ENCODE data around the gene CA5B. TPM values are rescaled to one million over a fixed set of nuclear protein-coding genes. Genes with fewer than 3 reads are reported as not detected.

The CA5B gene
- total and polyA plus RNA-seq, 10 of the 15 experiments (the other 5 are each of a cell fraction or from before 2014, with no cell fraction given): 1.2 to 6.0 (median 3.2) TPM

GRCh38 chrX:15789979-15790768 lies 52.1 kb downstream of the CA5B start, which contains the start of gene ZRSR2 (continued):
- TF ChIP-seq SUPT20H (IDR thresholded peaks at IDR 0.05; ENCODE audit: borderline replicate concordance, control insufficient read depth, low read depth, low read length) (no peak), POLR2A (IDR thresholded peaks at IDR 0.05; ENCODE audit: low read depth, low read length) (peak; percentile 88), EGR1 (IDR thresholded peaks at IDR 0.05; ENCODE audit: borderline replicate concordance in 1 of 2, low read depth in 2 of 2, low read length in 2 of 2) (no peak; a peak in 1 of 3 replicates), FOXM1 (IDR thresholded peaks at IDR 0.05; ENCODE audit: low read depth, low read length) (no peak), SUZ12 (IDR thresholded peaks at IDR 0.05; ENCODE audit: unreplicated experiment) (no peak), FOS (IDR thresholded peaks at IDR 0.05; ENCODE audit: borderline replicate concordance, extremely low read depth, insufficient read length) (no peak), YBX1 (IDR thresholded peaks at IDR 0.05) (no peak), NRF1 (conservative IDR thresholded peaks at IDR 0.05; ENCODE audit: low read depth, low read length) (peak; percentile 87), CHD2 (IDR thresholded peaks at IDR 0.05; ENCODE audit: borderline replicate concordance, low read depth, low read length) (no peak; the same call in 1 of the 2 replicates), MEF2B (IDR thresholded peaks at IDR 0.05; ENCODE audit: partially characterized antibody, poor library complexity, severe bottlenecking) (no peak), CHD1 (IDR thresholded peaks at IDR 0.05; ENCODE audit: low read depth, low read length) (no peak), RB1 (IDR thresholded peaks at IDR 0.05; ENCODE audit: borderline replicate concordance) (no peak), ESRRA (IDR thresholded peaks at IDR 0.05; ENCODE audit: low read length) (no peak), IRF4 (IDR thresholded peaks at IDR 0.05; ENCODE audit: low read depth, low read length) (no peak), SIN3A (IDR thresholded peaks at IDR 0.05; ENCODE audit: low read depth, low read length) (peak; percentile 65; the same call in 1 of the 2 replicates), USF1 (IDR thresholded peaks at IDR 0.05; ENCODE audit: borderline replicate concordance, extremely low read length, insufficient read depth, low read depth, low read length) (no peak), SKIL (IDR thresholded peaks at IDR 0.05; ENCODE audit: low read depth, poor library complexity, severe bottlenecking) (no peak), TCF3 (IDR thresholded peaks at IDR 0.05; ENCODE audit: borderline replicate concordance, insufficient read depth, low read depth, low read length) (no peak), NR2C2 (IDR thresholded peaks at IDR 0.05; ENCODE audit: borderline replicate concordance, control insufficient read depth, insufficient read length, low read depth) (no peak), GABPA (IDR thresholded peaks at IDR 0.05; ENCODE audit: low read depth) (no peak; the same call in 1 of the 2 replicates), DPF2 (IDR thresholded peaks at IDR 0.05) (0 out of 2 replicates have a peak, but pooled peaks have one; percentile 15), HCFC1 (IDR thresholded peaks at IDR 0.05; ENCODE audit: low read length) (peak; percentile 35), MTA3 (IDR thresholded peaks at IDR 0.05; ENCODE audit: borderline replicate concordance, low read length) (no peak), NR2F1 (conservative IDR thresholded peaks at IDR 0.05) (0 out of 2 replicates have a peak, but pooled peaks have one; percentile 9), HSF1 (IDR thresholded peaks at IDR 0.05; ENCODE audit: low read depth, low read length) (no peak), BMI1 (IDR thresholded peaks at IDR 0.05; ENCODE audit: borderline replicate concordance) (peak; percentile 38; the same call in 1 of the 2 replicates), GATAD2B (conservative IDR thresholded peaks at IDR 0.05; ENCODE audit: low read depth) (0 out of 2 replicates have a peak, but pooled peaks have one; percentile 21), IKZF2 (IDR thresholded peaks at IDR 0.05) (peak; percentile 24 to 39; a peak in 1 of 4 replicates)

All from GM12878 (cell line).